LoVo (cell line): ENCODE data around the gene CHAC1.
A peak's percentile ranks its signal among the peaks of the same experiment; 100 is the strongest.

Source experiments
- DNase-seq: peaks from one replicate; pipeline ENCODE4 v3.0.0-alpha.2; 2016; ENCODE audit warnings: low spot score

Gene CHAC1

GRCh38 chr15:40952901-40953712 lies at the start of gene CHAC1:
CHAC1 (plus strand) TSS chr15:40953471; CDS start chr15:40953584, 113 bp downstream.
- peak; percentile 99 for DNase-seq

- no peak for DNase-seq
Measured at GRCh38 chr15:40904552-40905201, 48.6 kb upstream of the CHAC1 start.

GRCh38 chr15:40906091-40906990 lies 46.9 kb upstream of the CHAC1 start:
- DNase-seq: peak; percentile 91

GRCh38 chr15:40906991-40907802 lies 46.1 kb upstream of the CHAC1 start:
- DNase-seq: no peak

- DNase-seq: no peak
Measured at GRCh38 chr15:40908095-40908494, 45.2 kb upstream of the CHAC1 start.

- DNase-seq: no peak
Measured at GRCh38 chr15:40909662-40910630, 43.3 kb upstream of the CHAC1 start.

- DNase-seq: no peak
Measured at GRCh38 chr15:40911141-40911540, 42.1 kb upstream of the CHAC1 start.

GRCh38 chr15:40911693-40912092 lies 41.6 kb upstream of the CHAC1 start:
- DNase-seq: no peak

GRCh38 chr15:40912478-40912877 lies 40.8 kb upstream of the CHAC1 start:
- no peak for DNase-seq

GRCh38 chr15:40914013-40914412 lies 39.3 kb upstream of the CHAC1 start:
- DNase-seq: no peak

GRCh38 chr15:40914486-40914885 lies 38.8 kb upstream of the CHAC1 start:
- no peak for DNase-seq

GRCh38 chr15:40915116-40915661 lies 38.1 kb upstream of the CHAC1 start:
- no peak for DNase-seq

GRCh38 chr15:40915679-40916078 lies 37.6 kb upstream of the CHAC1 start:
- DNase-seq: no peak

GRCh38 chr15:40917585-40917984 lies 35.7 kb upstream of the CHAC1 start:
- DNase-seq: no peak

- DNase-seq: no peak
Measured at GRCh38 chr15:40918146-40918798, 35.0 kb upstream of the CHAC1 start.

GRCh38 chr15:40918799-40919392 lies 34.4 kb upstream of the CHAC1 start:
- DNase-seq: no peak

- no peak for DNase-seq
Measured at GRCh38 chr15:40921949-40922607, 31.2 kb upstream of the CHAC1 start.

GRCh38 chr15:40922608-40923005 lies 30.7 kb upstream of the CHAC1 start:
- DNase-seq: no peak

- no peak for DNase-seq
Measured at GRCh38 chr15:40923551-40923950, 29.7 kb upstream of the CHAC1 start.
